Measurements from ENCODE around the gene MGLL.

Gene MGLL

DNA sequence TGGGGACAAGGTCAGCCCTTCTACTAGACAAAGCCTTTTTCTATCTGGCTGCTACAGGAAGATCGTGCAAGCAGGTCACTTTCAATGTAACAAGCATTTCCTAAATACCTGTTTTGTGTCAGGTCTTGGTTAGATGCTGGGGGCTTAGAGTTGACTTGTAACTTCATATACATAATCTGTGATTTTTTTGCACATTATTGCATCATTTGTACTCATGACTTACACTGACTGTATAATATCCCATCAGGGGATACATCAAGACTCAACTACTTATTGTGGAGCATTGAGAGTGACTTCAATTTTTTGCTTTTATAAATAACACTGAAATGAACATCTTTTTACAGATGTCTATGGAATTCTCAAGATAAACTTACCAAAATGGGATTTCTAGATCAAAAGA lies 80.6 kb downstream of the MGLL start:
- no peak for DNase-seq (ENCODE audit: low read depth in 2 of 2)

DNA sequence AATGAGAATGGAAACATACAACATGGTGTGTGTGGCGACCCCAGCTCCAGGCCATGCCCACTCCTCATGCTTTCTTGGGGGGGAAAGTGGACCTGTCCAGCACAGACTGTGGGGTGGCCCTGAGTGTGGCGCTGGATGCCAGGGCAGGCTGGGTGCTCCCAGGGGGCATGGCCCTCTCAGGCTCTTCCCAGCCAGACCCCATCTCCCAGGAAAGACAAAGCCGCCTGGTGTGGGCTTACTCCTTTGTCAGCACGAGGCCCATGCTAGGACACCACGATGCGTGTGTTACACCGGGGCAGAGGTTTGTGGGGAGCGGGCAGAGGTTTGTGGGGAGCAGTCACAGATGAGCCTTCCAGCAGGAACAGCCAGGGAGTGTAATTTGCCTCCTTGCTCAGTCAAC lies 81.1 kb downstream of the MGLL start:
- DNase-seq (ENCODE audit: low read depth in 2 of 2) = no peak

DNA sequence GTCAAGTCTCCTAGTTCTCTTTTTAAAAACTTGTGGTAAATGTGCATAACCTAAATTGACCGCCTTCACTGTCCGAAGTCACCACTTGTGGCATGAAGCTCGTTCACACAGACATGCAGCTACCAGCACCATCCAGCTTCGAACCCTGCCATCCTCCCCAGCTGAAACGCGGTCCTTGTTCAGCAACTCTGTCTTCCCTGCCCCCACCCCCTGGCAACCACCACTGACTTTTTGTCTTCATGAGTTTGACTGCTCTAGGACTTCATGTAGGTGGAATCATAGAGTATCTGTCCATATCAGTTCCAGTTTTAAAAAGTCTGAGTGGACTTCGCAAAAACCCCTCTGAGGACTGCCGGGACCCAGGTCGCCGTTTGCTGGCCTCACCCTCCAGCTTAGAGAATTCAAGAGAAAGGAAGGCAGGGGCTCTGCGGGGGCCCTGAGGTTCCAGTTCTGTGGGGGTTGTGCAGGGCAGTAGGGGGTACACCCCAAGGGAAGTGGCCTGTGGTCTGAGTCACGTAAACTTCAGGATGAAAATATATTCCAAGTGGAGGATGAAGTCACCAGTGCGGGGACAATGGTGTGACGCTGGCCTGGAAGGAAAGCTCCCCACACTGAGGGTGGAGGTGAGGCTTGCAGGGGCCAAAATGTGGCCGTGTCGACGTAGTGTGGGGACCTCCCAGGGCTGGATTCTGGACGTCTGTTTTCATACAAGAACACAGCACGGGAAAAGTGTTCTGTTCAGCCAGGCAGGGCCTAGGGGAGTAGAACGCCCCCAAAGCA lies 82.0 kb downstream of the MGLL start:
- DNase-seq (ENCODE audit: low read depth in 2 of 2) = no peak

GRCh38 chr3:127739347-127740135 lies 82.8 kb downstream of the MGLL start:
- DNase-seq (ENCODE audit: low read depth in 2 of 2) = no peak

GRCh38 chr3:127738192-127738840 lies 84.0 kb downstream of the MGLL start:
- DNase-seq (ENCODE audit: low read depth in 2 of 2) = no peak

DNA sequence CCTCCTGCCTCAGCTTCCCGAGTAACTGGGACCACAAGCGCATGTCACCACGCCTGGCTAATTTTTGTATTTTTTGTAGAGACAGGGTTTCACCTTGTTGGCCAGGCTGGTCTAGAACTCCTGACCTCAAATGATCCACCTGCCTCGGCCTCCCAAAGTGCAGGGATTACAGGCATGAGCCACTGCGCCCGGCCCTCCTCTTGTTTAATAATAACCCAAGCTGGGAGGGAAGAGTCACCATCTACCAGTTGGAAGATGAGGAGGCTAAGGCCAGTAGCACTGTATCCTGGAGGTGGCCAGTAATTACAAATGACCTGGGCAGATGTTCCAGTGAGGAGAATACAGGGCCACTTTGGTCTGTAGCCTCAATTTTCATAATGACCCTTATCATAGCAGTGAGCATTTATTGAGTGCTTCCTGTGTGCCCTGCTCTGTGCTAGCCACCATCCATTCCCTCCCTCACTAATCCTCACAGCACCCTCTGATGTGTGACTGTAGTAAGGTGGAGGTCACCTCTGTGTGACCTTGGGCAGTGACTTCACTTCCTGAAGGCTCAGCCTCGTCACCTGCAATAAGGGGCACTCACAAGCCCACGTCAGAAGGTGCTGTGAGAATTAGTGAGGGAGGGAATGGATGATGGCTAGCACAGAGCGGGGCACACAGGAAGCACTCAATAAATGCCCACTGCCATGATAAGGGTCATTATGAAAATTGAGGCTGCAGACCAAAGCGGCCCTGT lies 85.3 kb downstream of the MGLL start:
- DNase-seq (ENCODE audit: low read depth in 2 of 2) = no peak

DNA sequence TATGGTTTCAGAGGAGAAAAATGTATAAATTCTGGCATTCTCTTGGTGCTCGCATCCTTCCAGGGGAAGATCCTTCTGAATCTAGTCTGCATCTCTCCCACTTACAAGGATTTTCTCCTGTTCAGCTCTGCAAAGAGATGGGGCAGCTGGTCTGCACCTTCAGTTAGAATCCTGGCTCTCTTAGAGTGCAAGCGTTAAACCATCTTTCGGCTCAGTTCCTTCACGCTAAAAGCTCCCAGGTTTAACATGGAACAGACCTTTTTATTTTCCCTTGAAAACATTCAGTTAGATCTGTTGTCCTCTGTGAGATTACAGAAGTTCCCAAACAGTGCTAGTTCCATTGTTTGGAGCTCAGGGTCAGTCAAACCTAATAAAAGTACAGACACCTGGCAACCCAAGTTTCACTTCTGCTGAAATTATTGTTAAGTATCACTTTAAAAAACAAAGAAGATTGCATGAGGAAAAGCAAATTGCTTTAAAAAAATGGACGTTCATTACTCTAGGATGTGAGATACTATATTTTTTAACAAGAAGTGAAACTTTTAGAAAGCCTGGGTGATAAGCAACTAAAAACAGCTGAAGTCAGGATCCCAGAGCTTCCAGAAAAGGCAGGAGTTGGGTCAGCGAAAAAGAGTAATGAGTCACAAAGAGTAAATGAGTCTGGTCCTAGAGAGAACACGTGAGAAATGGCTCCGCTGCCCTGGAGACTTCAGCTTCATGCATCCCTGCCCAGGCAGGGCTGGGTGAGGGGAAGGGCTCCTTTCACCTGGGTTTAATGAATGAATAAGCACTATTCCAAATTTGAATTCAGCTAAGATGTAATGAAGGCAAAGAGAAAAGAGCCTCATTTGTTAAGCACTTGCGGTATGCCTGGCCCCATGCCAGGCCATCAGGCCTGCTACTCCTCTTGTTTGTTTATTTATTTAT lies 86.3 kb downstream of the MGLL start:
- no peak for DNase-seq (ENCODE audit: low read depth in 2 of 2)

GRCh38 chr3:127734754-127735473 lies 87.4 kb downstream of the MGLL start:
- no peak for DNase-seq (ENCODE audit: low read depth in 2 of 2)

DNA sequence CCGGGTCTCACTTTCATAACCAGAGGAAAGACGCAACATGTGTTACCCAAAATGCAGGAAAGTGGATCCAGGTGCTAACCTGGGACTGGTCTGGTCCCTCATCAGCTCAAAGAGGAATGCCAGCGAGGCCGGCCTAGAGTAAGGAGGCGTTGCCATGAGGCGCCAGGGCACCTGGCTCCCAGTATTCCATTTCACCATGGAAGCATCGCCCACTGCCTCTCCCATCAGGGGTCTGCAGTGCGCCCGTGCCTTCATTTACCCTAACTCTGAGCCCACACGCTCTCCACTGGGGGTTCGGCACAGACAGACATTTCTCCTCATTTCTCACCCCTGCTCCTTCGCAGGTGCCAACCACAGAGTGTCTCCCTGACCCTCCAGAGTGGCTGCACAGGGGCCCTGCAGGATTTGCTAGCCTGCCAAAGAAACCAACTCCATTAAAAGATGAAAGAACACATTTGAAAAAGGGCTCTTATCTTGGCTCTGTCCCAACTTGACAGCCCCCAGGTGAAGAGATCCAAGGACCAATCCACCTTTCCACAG lies 88.1 kb downstream of the MGLL start:
- DNase-seq (ENCODE audit: low read depth in 2 of 2) = no peak

DNA sequence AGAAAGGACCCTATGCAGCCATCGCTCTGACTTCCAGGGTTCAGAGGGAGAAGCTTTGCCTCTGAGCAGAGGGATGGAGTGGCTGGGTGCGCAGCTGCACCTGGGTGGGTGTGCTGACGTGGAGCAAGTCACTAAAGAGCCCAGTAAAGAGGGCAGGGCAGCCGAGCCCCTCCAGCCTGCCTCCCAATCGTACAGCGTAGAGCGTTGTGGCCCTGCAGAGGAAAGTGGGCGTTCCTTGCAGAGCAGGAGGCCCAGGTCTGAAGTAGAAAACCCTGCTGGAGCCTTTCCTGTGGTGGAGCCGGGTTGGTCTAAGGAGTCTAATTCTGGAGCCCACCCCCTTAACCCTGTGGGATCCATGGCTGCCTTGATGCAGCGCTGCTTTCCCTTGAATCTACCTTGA lies 88.5 kb downstream of the MGLL start:
- DNase-seq (ENCODE audit: low read depth in 2 of 2) = no peak

- no peak for DNase-seq (ENCODE audit: low read depth in 2 of 2)
Observed at GRCh38 chr3:127732879-127733350, 89.4 kb downstream of the MGLL start.

DNA sequence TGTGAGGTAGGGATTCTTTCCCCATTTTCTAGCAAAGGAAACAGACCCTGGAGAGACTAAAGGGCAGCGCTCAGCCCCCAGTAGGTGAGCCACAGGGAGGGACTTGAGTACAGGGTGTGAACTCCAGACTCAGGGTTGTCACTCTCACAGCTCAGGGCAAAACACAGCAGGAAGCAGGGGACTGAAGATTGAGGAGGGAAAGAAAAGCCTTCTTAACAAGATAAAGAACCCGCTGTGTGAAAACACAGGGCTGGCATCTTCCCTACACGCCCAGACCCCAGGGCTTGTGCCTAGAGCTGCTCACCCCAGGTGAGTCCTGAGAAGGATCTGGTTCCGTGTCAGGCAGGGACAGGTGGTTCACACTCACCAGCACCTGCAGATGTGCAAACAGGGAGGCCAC lies 90.0 kb downstream of the MGLL start:
- no peak for DNase-seq (ENCODE audit: low read depth in 2 of 2)

GRCh38 chr3:127731546-127732289 lies 90.6 kb downstream of the MGLL start:
- DNase-seq (ENCODE audit: low read depth in 2 of 2) = no peak

- no peak for DNase-seq (ENCODE audit: low read depth in 2 of 2)
Observed at GRCh38 chr3:127730666-127731295, 91.5 kb downstream of the MGLL start.

- no peak for DNase-seq (ENCODE audit: low read depth in 2 of 2)
Observed at GRCh38 chr3:127730171-127730570, 92.1 kb downstream of the MGLL start.

DNA sequence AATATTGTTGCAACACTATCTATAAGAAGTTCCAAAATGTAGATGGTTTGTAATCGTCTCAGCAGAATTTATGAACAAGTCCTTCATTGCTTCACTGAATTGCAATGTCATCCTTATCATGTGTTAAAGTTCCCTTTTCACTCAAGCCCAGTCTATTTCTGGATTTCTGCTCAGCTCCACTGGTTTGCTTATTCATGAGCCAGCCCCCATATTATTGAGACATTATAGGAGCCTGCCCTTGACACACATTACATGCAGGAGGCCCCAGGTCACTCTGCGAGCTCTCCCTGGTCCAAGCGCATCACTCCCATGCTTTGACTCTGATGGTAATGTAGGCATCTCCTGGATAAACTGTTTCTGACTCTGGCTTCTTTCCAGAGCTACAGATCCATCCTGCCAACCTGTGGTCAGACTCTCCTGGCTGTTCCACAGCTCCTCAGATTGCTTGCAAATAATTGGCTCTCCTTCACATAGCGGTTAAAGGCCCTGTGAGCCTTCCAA lies 92.7 kb downstream of the MGLL start:
- no peak for DNase-seq (ENCODE audit: low read depth in 2 of 2)

GRCh38 chr3:127728417-127729015 lies 93.8 kb downstream of the MGLL start:
- DNase-seq (ENCODE audit: low read depth in 2 of 2) = no peak

- no peak for DNase-seq (ENCODE audit: low read depth in 2 of 2)
Observed at GRCh38 chr3:127726894-127727293, 95.4 kb downstream of the MGLL start.
